Lower leg skin (tissue), 4 donors: ENCODE measurements around the gene KIF18B. TPM values are rescaled to one million over a fixed set of nuclear protein-coding genes. Genes with fewer than 3 reads are reported as not detected.

Source experiments
- DNase-seq, 2 donors: peaks; one replicate each; pipeline ENCODE4 v3.0.0-alpha.2; 2019; ENCODE audit warnings: low spot score in 2 of 2
- H3K4me3 ChIP-seq: fragments of 200-600 bp; sonication (generic); 2 replicates; pipeline ENCODE4 v1.5.1; 2017; ENCODE audit warnings: mild to moderate bottlenecking, low read depth; ENCODE audit not compliant: poor library complexity, severe bottlenecking
- POLR2A ChIP-seq, 2 donors: fragments of 450-650 bp; IDR thresholded peaks; one replicate each; pipeline ENCODE4 v1.6.1; 2016 to 2017; ENCODE audit warnings: antibody characterized with exemption in 2 of 2, mild to moderate bottlenecking in 1 of 2, moderate library complexity in 1 of 2
- WGBS, 2 donors: methylation state at CpG; one replicate each; pipeline ENCODE4 v1.1.5; 2018; 5-methylcytosine and 5-hydroxymethylcytosine counted together
- intact Hi-C: fragments of 100-400 bp; cut with DNase I; formaldehyde crosslinking; loops from one replicate; pipeline ENCODE4 v1.15.0; 2023; ENCODE audit warnings: low total_unique reads
- total RNA-seq, 4 donors: library from RNA; depleted of rRNA; stranded (reverse); fragments of >200 nt; gene quantifications; one replicate each; pipeline ENCODE4 v1.1.0, GENCODE V29; 2016
- TF ChIP-seq, protein P1 (sequence below), 3 donors: fragments of 450-650 bp; IDR thresholded peaks; one replicate each; pipeline ENCODE4 v1.5.1; 2016; ENCODE audit warnings: antibody characterized with exemption in 3 of 3, mild to moderate bottlenecking in 3 of 3, moderate library complexity in 2 of 3

Gene KIF18B
- total RNA-seq, 4 donors from 2014 or later = 1.0 to 2.4 (median 1.5) TPM

GRCh38 chr17:44916781-44917241 lies 30.8 kb downstream of the KIF18B start:
- intact Hi-C loops = loop anchor here (5.0 to 10.0 kb wide), 2 partner anchors 105 to 188 kb away; no protein-coding TSS in a partner anchor
- H3K4me3 ChIP-seq = no peak overlapping the region
- TF ChIP-seq POLR2A (IDR thresholded peaks at IDR 0.05) = no peak
- TF ChIP-seq, protein P1, sequence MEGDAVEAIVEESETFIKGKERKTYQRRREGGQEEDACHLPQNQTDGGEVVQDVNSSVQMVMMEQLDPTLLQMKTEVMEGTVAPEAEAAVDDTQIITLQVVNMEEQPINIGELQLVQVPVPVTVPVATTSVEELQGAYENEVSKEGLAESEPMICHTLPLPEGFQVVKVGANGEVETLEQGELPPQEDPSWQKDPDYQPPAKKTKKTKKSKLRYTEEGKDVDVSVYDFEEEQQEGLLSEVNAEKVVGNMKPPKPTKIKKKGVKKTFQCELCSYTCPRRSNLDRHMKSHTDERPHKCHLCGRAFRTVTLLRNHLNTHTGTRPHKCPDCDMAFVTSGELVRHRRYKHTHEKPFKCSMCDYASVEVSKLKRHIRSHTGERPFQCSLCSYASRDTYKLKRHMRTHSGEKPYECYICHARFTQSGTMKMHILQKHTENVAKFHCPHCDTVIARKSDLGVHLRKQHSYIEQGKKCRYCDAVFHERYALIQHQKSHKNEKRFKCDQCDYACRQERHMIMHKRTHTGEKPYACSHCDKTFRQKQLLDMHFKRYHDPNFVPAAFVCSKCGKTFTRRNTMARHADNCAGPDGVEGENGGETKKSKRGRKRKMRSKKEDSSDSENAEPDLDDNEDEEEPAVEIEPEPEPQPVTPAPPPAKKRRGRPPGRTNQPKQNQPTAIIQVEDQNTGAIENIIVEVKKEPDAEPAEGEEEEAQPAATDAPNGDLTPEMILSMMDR (IDR thresholded peaks at IDR 0.05) = no peak
- peak in 1 of 2 donors; percentile 86 for DNase-seq
- WGBS, 2 donors = 18 to 20% methylated on average over 8 to 10 of the region's 10 CpGs

GRCh38 chr17:44915862-44916780 lies 31.5 kb downstream of the KIF18B start:
- WGBS, 2 donors = 65 to 71% methylated on average over 11 of the region's 11 CpGs
- DNase-seq = peak in 1 of 2 donors; percentile 84
- TF ChIP-seq, protein P1 (IDR thresholded peaks at IDR 0.05) = no peak
- no peak for TF ChIP-seq POLR2A (IDR thresholded peaks at IDR 0.05)
- intact Hi-C loops = loop anchor here (5.0 to 10.0 kb wide), 2 partner anchors 106 to 189 kb away; no protein-coding TSS in a partner anchor
- H3K4me3 ChIP-seq = no peak overlapping the region

GRCh38 chr17:44915321-44915726 lies 32.2 kb downstream of the KIF18B start, which contains the start of gene GFAP:
Gene GFAP, minus strand, starts transcription at chr17:44915500. Its CDS starts 14 bp downstream, at chr17:44915486.
- TF ChIP-seq, protein P1 (IDR thresholded peaks at IDR 0.05) = no peak
- no peak for TF ChIP-seq POLR2A (IDR thresholded peaks at IDR 0.05)
- no peak for DNase-seq
- intact Hi-C loops = loop anchor here (5.0 to 10.0 kb wide), 2 partner anchors 107 to 189 kb away; no protein-coding TSS in a partner anchor
- WGBS, 2 donors = 77 to 84% methylated on average over 14 to 16 of the region's 17 CpGs
- no peak within 1 kb of the TSS for H3K4me3 ChIP-seq

GRCh38 chr17:44914698-44915271 lies 32.8 kb downstream of the KIF18B start:
- TF ChIP-seq, protein P1 (IDR thresholded peaks at IDR 0.05) = no peak
- TF ChIP-seq POLR2A (IDR thresholded peaks at IDR 0.05) = no peak
- WGBS, 2 donors = 76 to 91% methylated on average over 13 to 19 of the region's 19 CpGs
- H3K4me3 ChIP-seq = no peak overlapping the region
- intact Hi-C loops = loop anchor here (5.0 to 10.0 kb wide), 2 partner anchors 108 to 190 kb away; no protein-coding TSS in a partner anchor
- no peak for DNase-seq

DNA sequence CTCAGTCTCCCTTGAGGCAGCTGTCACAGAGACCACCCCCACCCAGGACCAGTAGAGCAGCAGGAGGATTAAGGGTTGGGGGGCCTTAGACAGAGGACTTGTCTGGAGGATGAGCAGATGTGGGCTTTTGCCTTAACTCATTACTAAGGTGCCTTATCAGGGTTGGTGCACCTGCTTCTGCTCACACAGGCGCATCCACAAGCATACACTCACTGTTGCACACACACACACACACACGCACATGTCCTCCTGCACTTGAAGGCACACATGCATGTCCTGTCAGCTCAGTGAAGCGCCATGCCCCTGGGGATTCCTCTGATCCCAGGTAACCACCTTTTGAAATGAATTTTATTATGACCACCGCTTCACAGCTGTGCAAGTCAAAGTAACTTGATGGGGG lies 33.4 kb downstream of the KIF18B start:
- no peak overlapping the region for H3K4me3 ChIP-seq
- WGBS, 2 donors = 90 to 93% methylated on average over 4 of the region's 4 CpGs
- intact Hi-C loops = loop anchor here (10.0 kb wide), 1 partner anchor 191 kb away; no protein-coding TSS in a partner anchor
- no peak for DNase-seq
- TF ChIP-seq, protein P1 (IDR thresholded peaks at IDR 0.05) = no peak
- no peak for TF ChIP-seq POLR2A (IDR thresholded peaks at IDR 0.05)
